GM12878 (cell line): ENCODE measurements around the gene BBX.

Experiments
- ATF7 ChIP-seq: fragments of 450-650 bp; IDR thresholded peaks from 2 replicates; pipeline ENCODE4 v1.6.1; 2016; ENCODE audit warnings: low read depth, mild to moderate bottlenecking
- CTCF ChIP-seq, 3 experiments: IDR thresholded peaks in 2 of 3; conservative IDR thresholded peaks in 1 of 3; 2 replicates each; pipeline ENCODE4 v1.5.1; 2011; ENCODE audit warnings: low read depth in 3 of 3, low read length in 3 of 3, mild to moderate bottlenecking in 3 of 3, control low read depth in 2 of 3, moderate library complexity in 2 of 3, inconsistent platforms in 1 of 3, mixed read lengths in 1 of 3; ENCODE audit not compliant: control insufficient read depth in 2 of 3, insufficient read depth in 1 of 3; ENCODE audit errors: extremely low read depth in 1 of 3
- RCOR1 ChIP-seq: conservative IDR thresholded peaks from 2 replicates; pipeline ENCODE4 v1.6.1; 2012; ENCODE audit warnings: low read depth, low read length, improper control_type of control experiment
- RFX5 ChIP-seq: IDR thresholded peaks from 2 replicates; pipeline ENCODE4 v1.6.1; 2011; ENCODE audit warnings: low read depth, low read length, improper control_type of control experiment

GRCh38 chr3:107858876-107859275 is 336.1 kb downstream of the BBX start:
- TF ChIP-seq CTCF (IDR thresholded peaks at IDR 0.05 in 2 of 3, conservative IDR thresholded peaks at IDR 0.05 in 1 of 3; ENCODE audit: control insufficient read depth in 2 of 3, extremely low read depth in 1 of 3, insufficient read depth in 1 of 3, low read depth in 3 of 3, low read length in 3 of 3) (no peak), RCOR1 (no peak), ATF7 (no peak), RFX5 (no peak)
